Endothelial cell of umbilical vein (primary cell): Measurements from ENCODE around the gene ST6GALNAC2. TPM values are rescaled to one million over a fixed set of nuclear protein-coding genes. Genes with fewer than 3 reads are reported as not detected.

Experiments used
- BruUV-seq: library from RNA; stranded (reverse); fragments of 400-500 nt; replicated peaks from 2 replicates; lab custom pipeline; 2021; lab: Mats Ljungman, UMichigan
- CTCF ChIA-PET: fragments of 300-600, 350-600 bp; sonication (Branson Sonifier 250); formaldehyde crosslinking; loops from one replicate; lab custom pipeline; 2021; ENCODE audit warnings: antibody characterized with exemption, inconsistent platforms; lab: Charles Lee
- POLR2A ChIA-PET: fragments of 300-600, 350-600 bp; sonication (Branson Sonifier 250); formaldehyde crosslinking; loops from one replicate; lab custom pipeline; 2021; ENCODE audit warnings: antibody characterized with exemption, inconsistent platforms; lab: Charles Lee
- DNase-seq: peaks from one replicate; pipeline ENCODE4 v3.0.0-alpha.2; 2011; ENCODE audit warnings: low read depth, low spot score
- FAIRE-seq: peaks from 2 replicates; lab custom pipeline; 2011; peaks lifted over from hg19 to GRCh38; lab: Jason Lieb, UNC
- H2AFZ ChIP-seq: 2 replicates; pipeline ENCODE4 v1.6.0; 2012; ENCODE audit warnings: low read depth, low read length, control low read depth, inconsistent platforms
- H3K27ac ChIP-seq: 2 replicates; pipeline ENCODE4 v1.5.1; 2011; ENCODE audit warnings: low read depth, mild to moderate bottlenecking, control low read depth, low read length, moderate library complexity; ENCODE audit not compliant: insufficient read depth
- H3K27me3 ChIP-seq, 2 experiments: 2 replicates each; pipeline versions ENCODE4 v1.6.0 to v1.6.1; 2011; ENCODE audit warnings: low read length in 2 of 2, mixed read lengths in 1 of 2; ENCODE audit not compliant: control insufficient read depth in 2 of 2, insufficient read depth in 2 of 2
- H3K36me3 ChIP-seq, 2 experiments: 2 replicates in 1 of 2; 3 replicates in 1 of 2; pipeline ENCODE4 v1.5.1; 2011; ENCODE audit warnings: low read length in 2 of 2, mild to moderate bottlenecking in 1 of 2, moderate library complexity in 1 of 2; ENCODE audit not compliant: control insufficient read depth in 2 of 2, insufficient read depth in 2 of 2; ENCODE audit errors: extremely low read depth in 1 of 2
- H3K4me1 ChIP-seq: 3 replicates; pipeline ENCODE4 v1.5.1; 2011; ENCODE audit warnings: mild to moderate bottlenecking, low read length; ENCODE audit not compliant: control insufficient read depth, insufficient read depth; ENCODE audit errors: extremely low read depth
- H3K4me2 ChIP-seq: 2 replicates; pipeline ENCODE4 v1.6.1; 2011; ENCODE audit warnings: low read length, control low read depth, mixed read lengths; ENCODE audit not compliant: insufficient read depth
- H3K4me3 ChIP-seq, 3 experiments: fragments of 200-600 bp in 1 of 3; sonication (generic), shearing (Covaris generic) in 1 of 3; replicated peaks in 1 of 3; 2 replicates each; pipeline ENCODE4 v1.5.1; 2011 to 2016; ENCODE audit warnings: control low read depth in 3 of 3, low read length in 3 of 3, mild to moderate bottlenecking in 2 of 3, inconsistent platforms in 1 of 3, low read depth in 1 of 3, moderate library complexity in 1 of 3; ENCODE audit not compliant: insufficient read depth in 1 of 3
- H3K79me2 ChIP-seq: 2 replicates; pipeline ENCODE4 v1.6.0; 2012; ENCODE audit warnings: low read length, inconsistent platforms; ENCODE audit not compliant: control insufficient read depth, insufficient read depth
- H3K9ac ChIP-seq: replicated peaks from 2 replicates; pipeline ENCODE3; 2011; ENCODE audit warnings: low read length, control low read depth; ENCODE audit not compliant: insufficient read depth; ENCODE audit errors: extremely low read depth
- H3K9me1 ChIP-seq: replicated peaks from 3 replicates; pipeline ENCODE4 v1.6.0; 2011; ENCODE audit warnings: mild to moderate bottlenecking, low read length; ENCODE audit not compliant: control insufficient read depth, insufficient read depth; ENCODE audit errors: extremely low read depth
- H3K9me3 ChIP-seq: replicated peaks from 2 replicates; pipeline ENCODE4 v1.5.1; 2012; ENCODE audit warnings: low read length, inconsistent platforms; ENCODE audit not compliant: control insufficient read depth, insufficient read depth
- H4K20me1 ChIP-seq: replicated peaks from 2 replicates; pipeline ENCODE3; 2011; ENCODE audit warnings: mild to moderate bottlenecking, low read length; ENCODE audit not compliant: control insufficient read depth, insufficient read depth; ENCODE audit errors: extremely low read depth
- EZH2 ChIP-seq: IDR thresholded peaks from 2 replicates; pipeline ENCODE4 v1.6.1; 2012; ENCODE audit warnings: borderline replicate concordance, low read depth, mild to moderate bottlenecking, moderate library complexity, low read length, inconsistent platforms; ENCODE audit not compliant: severe bottlenecking
- FOS ChIP-seq: IDR thresholded peaks from 2 replicates; pipeline ENCODE4 v1.6.1; 2011; ENCODE audit warnings: mild to moderate bottlenecking, low read length, moderate library complexity, borderline replicate concordance; ENCODE audit not compliant: insufficient read depth
- GATA2 ChIP-seq: IDR thresholded peaks from 2 replicates; pipeline ENCODE4 v1.7.0; 2011; ENCODE audit warnings: low read depth, mild to moderate bottlenecking, moderate library complexity, mixed read lengths, low read length; ENCODE audit not compliant: insufficient read length, insufficient read depth
- JUN ChIP-seq: IDR thresholded peaks from 2 replicates; pipeline ENCODE4 v1.6.1; 2011; ENCODE audit warnings: borderline replicate concordance, low read depth; ENCODE audit not compliant: insufficient read length, insufficient read depth
- MAX ChIP-seq: IDR thresholded peaks from 2 replicates; pipeline ENCODE4 v1.6.1; 2011; ENCODE audit not compliant: insufficient read depth, insufficient read length
- MYC ChIP-seq: IDR thresholded peaks from one replicate; pipeline ENCODE4 v1.6.1; 2011; ENCODE audit warnings: mild to moderate bottlenecking, low read depth, low read length
- POLR2A ChIP-seq: IDR thresholded peaks from 2 replicates; pipeline ENCODE4 v1.6.1; 2012; ENCODE audit warnings: low read depth, mild to moderate bottlenecking, control low read depth, low read length
- POLR2AphosphoS5 ChIP-seq: IDR thresholded peaks from 2 replicates; pipeline ENCODE4 v1.6.1; 2012; ENCODE audit warnings: low read depth, mild to moderate bottlenecking, control low read depth, low read length, moderate library complexity; ENCODE audit not compliant: insufficient read depth
- dilution Hi-C: fragments of 300-500 bp; cut with MboI; formaldehyde crosslinking; loops from one replicate; pipeline ENCODE4 v1.15.0; 2019; ENCODE audit warnings: low sequenced_read_pairs; ENCODE audit not compliant: extremely low pct_ligation_motif_present
- intact Hi-C: fragments of 100-400 bp; cut with micrococcal nuclease; formaldehyde crosslinking; loops from one replicate; pipeline ENCODE4 v1.10.0; 2022
- polyA plus RNA-seq, 4 experiments: library from polyadenylated mRNA; depleted of rRNA in 3 of 4; stranded (reverse) in 3 of 4; unstranded in 1 of 4; fragments of >200 nt; gene quantifications; 2 replicates each; pipeline versions ENCODE4 v1.2.1 to v1.2.3, GENCODE V29; 2011 to 2012; ENCODE audit warnings: missing spikeins in 1 of 4
- total RNA-seq: library from RNA; stranded (reverse); gene quantifications from 2 replicates; pipeline ENCODE4 v1.2.3, GENCODE V29; 2021
- TF ChIP-seq, protein P1 (sequence below), 2 donors: IDR thresholded peaks; 1 replicate in 1 of 2; 2 replicates in 1 of 2; pipeline ENCODE4 v1.5.1; 2011; ENCODE audit warnings: low read length in 2 of 2, mild to moderate bottlenecking in 2 of 2, moderate library complexity in 2 of 2, control low read depth in 1 of 2, inconsistent platforms in 1 of 2, low read depth in 1 of 2; ENCODE audit not compliant: insufficient read depth in 1 of 2; ENCODE audit errors: extremely low read depth in 1 of 2

ST6GALNAC2 gene
- total and polyA plus RNA-seq, 2 donors (not counting 3 experiments of a cell fraction or from before 2014, with no cell fraction given), result 0.59 to 1.7 TPM

DNA sequence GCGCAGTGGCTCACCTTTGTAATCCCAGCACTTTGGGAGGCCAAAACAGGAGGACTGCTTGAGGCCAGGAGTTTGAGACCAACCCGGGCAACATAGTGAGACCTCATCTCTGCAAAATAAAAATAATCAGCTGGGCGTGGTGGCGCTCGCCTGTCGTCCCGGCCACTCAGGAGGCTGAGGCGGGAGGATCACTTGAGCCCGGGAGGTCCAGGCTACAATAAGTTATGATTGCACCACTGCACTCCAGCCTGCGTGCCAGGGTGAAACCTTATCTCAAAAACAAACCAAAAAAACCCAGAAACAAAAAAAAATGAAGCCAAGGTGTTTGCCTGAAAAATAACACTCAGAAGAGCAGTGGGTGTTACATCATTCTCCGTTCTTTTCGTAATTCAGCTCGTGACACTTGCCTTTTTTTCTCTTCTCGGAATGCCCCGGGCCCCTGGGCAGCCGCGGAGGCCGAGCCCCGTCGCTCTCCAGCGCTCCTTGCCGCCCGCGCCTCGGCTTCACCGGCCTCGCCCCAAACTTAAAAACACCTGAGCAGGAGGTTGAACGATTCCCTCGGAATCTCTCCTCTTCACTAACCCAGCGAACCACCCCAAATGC lies 28.8 kb downstream of the ST6GALNAC2 start:
- Histone ChIP-seq H3K4me3 (peak overlapping the region; percentile 66 to 94 (median 78)), H3K9me3 (no peaks in the 10 kb centered on the region), H3K36me3 (no peaks in the 10 kb centered on the region), H3K4me2 (peak overlapping the region; percentile 66), H3K9ac (peak overlapping the region; percentile 88), H3K27me3 (no peaks in the 10 kb centered on the region), H3K79me2 (peaks cover 42% of the 10 kb centered on the region), H3K4me1 (peaks cover 34% of the 10 kb centered on the region), H3K27ac (peak overlapping the region; percentile 68), H3K9me1 (no peaks in the 10 kb centered on the region), H4K20me1 (no peaks in the 10 kb centered on the region), H2AFZ (peak overlapping the region; percentile 87)
- TF ChIP-seq GATA2 (no peak), MYC (no peak), FOS (no peak), POLR2AphosphoS5 (no peak), JUN (no peak), EZH2 (no peak), MAX (no peak), POLR2A (no peak)
- TF ChIP-seq, protein P1, sequence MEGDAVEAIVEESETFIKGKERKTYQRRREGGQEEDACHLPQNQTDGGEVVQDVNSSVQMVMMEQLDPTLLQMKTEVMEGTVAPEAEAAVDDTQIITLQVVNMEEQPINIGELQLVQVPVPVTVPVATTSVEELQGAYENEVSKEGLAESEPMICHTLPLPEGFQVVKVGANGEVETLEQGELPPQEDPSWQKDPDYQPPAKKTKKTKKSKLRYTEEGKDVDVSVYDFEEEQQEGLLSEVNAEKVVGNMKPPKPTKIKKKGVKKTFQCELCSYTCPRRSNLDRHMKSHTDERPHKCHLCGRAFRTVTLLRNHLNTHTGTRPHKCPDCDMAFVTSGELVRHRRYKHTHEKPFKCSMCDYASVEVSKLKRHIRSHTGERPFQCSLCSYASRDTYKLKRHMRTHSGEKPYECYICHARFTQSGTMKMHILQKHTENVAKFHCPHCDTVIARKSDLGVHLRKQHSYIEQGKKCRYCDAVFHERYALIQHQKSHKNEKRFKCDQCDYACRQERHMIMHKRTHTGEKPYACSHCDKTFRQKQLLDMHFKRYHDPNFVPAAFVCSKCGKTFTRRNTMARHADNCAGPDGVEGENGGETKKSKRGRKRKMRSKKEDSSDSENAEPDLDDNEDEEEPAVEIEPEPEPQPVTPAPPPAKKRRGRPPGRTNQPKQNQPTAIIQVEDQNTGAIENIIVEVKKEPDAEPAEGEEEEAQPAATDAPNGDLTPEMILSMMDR (IDR thresholded peaks at IDR 0.05; ENCODE audit: extremely low read depth in 1 of 2, insufficient read depth in 1 of 2, low read depth in 1 of 2, low read length in 2 of 2), result no peak
- dilution Hi-C loops (no loop called here), intact Hi-C loops (loop anchor here (1.0 to 5.0 kb wide), 2 partner anchors 29 to 155 kb away; partner anchors contain the start of gene MXRA7)
- no TSS peak for BruUV-seq
- ChIA-PET CTCF (interaction anchor here (0.6 to 8.8 kb wide), 23 partner anchors 10 to 153 kb away, joined by 3 to 121 read pairs (median 4); partner anchors contain the start of genes AANAT, PRCD and ST6GALNAC2), POLR2A (interaction anchor here (0.6 to 1.8 kb wide), 7 partner anchors 10 to 115 kb away, joined by 3 to 7 read pairs (median 3); partner anchors contain the start of gene PRCD)
- DNase-seq (no peak), FAIRE-seq (no peak)
